Smooth muscle cell (in vitro differentiated cells): ENCODE measurements around the gene PRR7. TPM values are rescaled to one million over a fixed set of nuclear protein-coding genes. Genes with fewer than 3 reads are reported as not detected.

Experiments used
- DNase-seq: peaks from one replicate; lab custom pipeline; 2025; ENCODE audit not compliant: unreplicated experiment; lab: John Stamatoyannopoulos, UW
- H2AFZ ChIP-seq: fragments of 200-600 bp; sonication (generic); 2 replicates; pipeline ENCODE4 v1.6.0; 2016; ENCODE audit warnings: antibody characterized with exemption, low read depth, mild to moderate bottlenecking
- H3F3A ChIP-seq: fragments of 200-600 bp; sonication (generic); 2 replicates; pipeline ENCODE4 v1.6.0; 2017; ENCODE audit warnings: antibody characterized with exemption, low read depth
- H3K27ac ChIP-seq: fragments of 200-600 bp; sonication (generic); 2 replicates; pipeline ENCODE4 v1.5.1; 2016; ENCODE audit warnings: low read depth, mild to moderate bottlenecking
- H3K27me3 ChIP-seq: fragments of 200-600 bp; sonication (generic); 2 replicates; pipeline ENCODE4 v1.6.1; 2016; ENCODE audit warnings: low read depth, mild to moderate bottlenecking
- H3K36me3 ChIP-seq: fragments of 200-600 bp; sonication (generic); 2 replicates; pipeline ENCODE4 v1.5.1; 2016; ENCODE audit warnings: low read depth
- H3K4me1 ChIP-seq: fragments of 200-600 bp; sonication (generic); 2 replicates; pipeline ENCODE4 v1.5.1; 2016; ENCODE audit warnings: low read depth
- H3K4me2 ChIP-seq: fragments of 200-600 bp; sonication (generic); 2 replicates; pipeline ENCODE4 v1.6.0; 2016; ENCODE audit warnings: mild to moderate bottlenecking
- H3K4me3 ChIP-seq: fragments of 200-600 bp; sonication (generic); 2 replicates; pipeline ENCODE4 v1.5.1; 2016; ENCODE audit warnings: mild to moderate bottlenecking
- H3K79me2 ChIP-seq: fragments of 200-600 bp; sonication (generic); 2 replicates; pipeline ENCODE4 v1.6.0; 2016; ENCODE audit warnings: low read depth, mild to moderate bottlenecking
- H3K9ac ChIP-seq: fragments of 200-600 bp; sonication (generic); 2 replicates; pipeline ENCODE4 v1.6.0; 2016; ENCODE audit warnings: low read depth
- H3K9me3 ChIP-seq: fragments of 200-600 bp; sonication (generic); replicated peaks from 2 replicates; pipeline ENCODE4 v1.5.1; 2016; ENCODE audit warnings: low read depth
- H4K20me1 ChIP-seq: fragments of 200-600 bp; sonication (generic); 2 replicates; pipeline ENCODE4 v1.6.0; 2016; ENCODE audit warnings: low read depth
- CTCF ChIP-seq: fragments of 200-600 bp; sonication (generic); IDR thresholded peaks from 2 replicates; pipeline ENCODE4 v1.5.1; 2017; ENCODE audit warnings: borderline replicate concordance, mild to moderate bottlenecking, antibody characterized with exemption; ENCODE audit not compliant: insufficient read depth, poor library complexity, severe bottlenecking
- WGBS: methylation state at CpG from one replicate; pipeline ENCODE4 v1.1.7; 2016; ENCODE audit warnings: low lambda C conversion rate; 5-methylcytosine and 5-hydroxymethylcytosine counted together
- polyA plus RNA-seq: library from polyadenylated mRNA; unstranded; fragments of >200 nt; fragmentation: Nextera tagmentation; extraction: Ambion mirVana; gene quantifications from 2 replicates; pipeline ENCODE4 v1.2.1, GENCODE V29; 2016
- total RNA-seq: library from RNA; depleted of rRNA; stranded (reverse); fragments of >200 nt; gene quantifications from 2 replicates; pipeline ENCODE4 v1.2.3, GENCODE V29; 2014

PRR7 gene, protein sequence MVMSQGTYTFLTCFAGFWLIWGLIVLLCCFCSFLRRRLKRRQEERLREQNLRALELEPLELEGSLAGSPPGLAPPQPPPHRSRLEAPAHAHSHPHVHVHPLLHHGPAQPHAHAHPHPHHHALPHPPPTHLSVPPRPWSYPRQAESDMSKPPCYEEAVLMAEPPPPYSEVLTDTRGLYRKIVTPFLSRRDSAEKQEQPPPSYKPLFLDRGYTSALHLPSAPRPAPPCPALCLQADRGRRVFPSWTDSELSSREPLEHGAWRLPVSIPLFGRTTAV
- total RNA-seq (6.5 and 6.7 TPM in 2 replicates), polyA plus RNA-seq (31.9 and 33.6 TPM in 2 replicates)

GRCh38 chr5:177446200-177447065 lies at the start of gene PRR7:
Gene PRR7 (plus strand): TSS chr5:177446814. CDS start chr5:177455068, 8,254 bp downstream.
- Histone ChIP-seq H3K9ac (peak within 1 kb of the TSS; percentile 61), H2AFZ (no peak within 1 kb of the TSS), H3K79me2 (no peaks in the 10 kb centered on the region), H3K9me3 (no peaks in the 10 kb centered on the region), H3K36me3 (no peaks in the 10 kb centered on the region), H3F3A (peaks cover 9% of the 10 kb centered on the region), H3K27ac (peak within 1 kb of the TSS; percentile 38), H3K27me3 (no peaks in the 10 kb centered on the region), H4K20me1 (peaks cover 12% of the 10 kb centered on the region), H3K4me3 (peak within 1 kb of the TSS; percentile 85), H3K4me2 (peak within 1 kb of the TSS; percentile 97), H3K4me1 (peaks cover 13% of the 10 kb centered on the region)
- DNase-seq: no peak
- 7% methylated on average over 29 of the region's 89 CpGs for WGBS
- no peak for TF ChIP-seq CTCF

GRCh38 chr5:177397875-177398390 lies 48.7 kb upstream of the PRR7 start:
- Histone ChIP-seq H3K4me1 (peaks cover 4% of the 10 kb centered on the region), H3K79me2 (no peaks in the 10 kb centered on the region), H3F3A (peaks cover 9% of the 10 kb centered on the region), H3K9me3 (no peaks in the 10 kb centered on the region), H3K27ac (no peak overlapping the region), H3K9ac (no peak overlapping the region), H2AFZ (no peak overlapping the region), H4K20me1 (no peaks in the 10 kb centered on the region), H3K4me3 (no peak overlapping the region), H3K27me3 (peaks cover 14% of the 10 kb centered on the region), H3K36me3 (no peaks in the 10 kb centered on the region), H3K4me2 (no peak overlapping the region)
- WGBS: 88% methylated on average over 12 of the region's 16 CpGs
- no peak for TF ChIP-seq CTCF
- DNase-seq: no peak

DNA sequence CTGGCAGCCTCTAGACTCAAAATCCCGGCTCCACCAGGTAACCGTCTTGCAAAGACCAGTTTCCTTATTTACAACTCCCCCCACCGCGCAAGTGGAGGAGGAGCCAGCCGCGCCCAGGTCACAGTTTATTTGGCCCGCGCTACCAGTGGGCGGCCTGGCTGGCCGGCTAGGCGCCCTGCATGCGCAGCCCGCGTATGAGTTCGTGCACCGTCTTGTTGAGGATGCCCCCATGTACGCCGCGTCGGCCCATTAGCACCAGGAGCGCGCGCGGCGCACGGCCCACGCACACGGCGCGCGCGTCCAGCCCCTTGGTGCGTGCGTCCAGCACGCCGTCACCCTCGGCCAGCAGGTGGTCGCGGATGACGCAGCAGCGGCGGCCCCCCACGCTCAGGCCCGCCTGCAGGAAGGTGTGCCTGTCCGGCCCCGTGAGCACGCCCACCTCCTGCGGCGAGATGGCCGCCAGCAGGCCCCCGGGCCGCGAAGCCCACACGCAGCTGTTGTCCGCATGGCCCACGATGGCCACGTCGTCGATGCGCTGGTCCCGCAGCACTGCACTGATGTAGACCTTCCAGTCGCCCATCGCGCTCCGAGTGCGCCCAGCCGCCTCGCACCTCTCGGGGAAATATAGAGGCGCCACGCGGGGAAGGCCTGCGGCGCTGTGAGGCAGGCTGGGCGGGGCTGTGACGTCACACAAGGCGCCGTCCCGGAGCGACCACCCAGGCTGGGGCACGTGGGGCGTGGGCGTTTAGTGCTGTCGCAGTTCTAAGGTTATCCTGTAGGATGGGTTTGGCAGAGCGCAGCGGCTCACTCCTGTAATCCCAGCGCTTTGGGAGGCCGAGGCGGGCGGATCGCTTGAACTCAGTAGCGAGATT lies 46.4 kb upstream of the PRR7 start, which contains the start of gene PFN3:
TSS of gene PFN3 (minus strand) at position 665 of the 872 bp plus-strand sequence. CDS start at position 580, 85 bp downstream.
- no peak for TF ChIP-seq CTCF
- no peaks in the 10 kb centered on the region for H3K9me3 ChIP-seq
- no peaks in the 10 kb centered on the region for H3K36me3 ChIP-seq
- no peak for DNase-seq
- H3K4me1 ChIP-seq: peaks cover 18% of the 10 kb centered on the region
- H3K4me2 ChIP-seq: no peak within 1 kb of the TSS
- H3K27me3 ChIP-seq: peaks cover 14% of the 10 kb centered on the region
- no peaks in the 10 kb centered on the region for H4K20me1 ChIP-seq
- no peaks in the 10 kb centered on the region for H3K79me2 ChIP-seq
- H2AFZ ChIP-seq: no peak within 1 kb of the TSS
- H3K9ac ChIP-seq: no peak within 1 kb of the TSS
- no peak within 1 kb of the TSS for H3K4me3 ChIP-seq
- WGBS: 95% methylated on average over 61 of the region's 92 CpGs
- no peak within 1 kb of the TSS for H3K27ac ChIP-seq
- H3F3A ChIP-seq: peaks cover 9% of the 10 kb centered on the region
